Fibroblast of skin of abdomen (primary cell): ENCODE measurements around the gene YPEL5.

Experiments used
- DNase-seq: peaks from one replicate; pipeline ENCODE4 v3.0.0-alpha.2; 2013

The YPEL5 gene

DNA sequence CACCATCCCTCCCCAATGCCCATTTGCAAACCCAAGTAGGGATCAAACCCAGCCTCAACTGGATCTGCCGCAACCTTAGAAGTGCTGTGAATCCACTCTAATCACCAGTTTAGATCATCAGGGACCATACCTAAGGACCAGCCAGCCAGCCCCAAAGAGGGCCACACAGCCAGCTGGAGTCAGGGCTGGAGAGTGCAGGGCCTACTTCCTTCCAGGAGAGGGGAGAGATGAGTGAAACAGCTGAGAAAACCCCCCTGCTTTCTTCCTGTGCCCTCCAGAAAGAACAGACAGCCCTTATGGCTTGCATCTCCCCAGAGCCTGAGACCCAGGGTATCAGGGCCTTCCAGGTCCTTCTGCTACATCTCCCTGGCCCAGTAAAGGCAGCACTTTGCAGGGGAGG lies 25.8 kb downstream of the YPEL5 start:
- DNase-seq: no peak

GRCh38 chr2:30177440-30177839 lies 30.6 kb downstream of the YPEL5 start:
- no peak for DNase-seq

GRCh38 chr2:30177956-30178355 lies 31.1 kb downstream of the YPEL5 start:
- no peak for DNase-seq

GRCh38 chr2:30178618-30179434 lies 32.0 kb downstream of the YPEL5 start:
- peak; percentile 37 for DNase-seq

DNA sequence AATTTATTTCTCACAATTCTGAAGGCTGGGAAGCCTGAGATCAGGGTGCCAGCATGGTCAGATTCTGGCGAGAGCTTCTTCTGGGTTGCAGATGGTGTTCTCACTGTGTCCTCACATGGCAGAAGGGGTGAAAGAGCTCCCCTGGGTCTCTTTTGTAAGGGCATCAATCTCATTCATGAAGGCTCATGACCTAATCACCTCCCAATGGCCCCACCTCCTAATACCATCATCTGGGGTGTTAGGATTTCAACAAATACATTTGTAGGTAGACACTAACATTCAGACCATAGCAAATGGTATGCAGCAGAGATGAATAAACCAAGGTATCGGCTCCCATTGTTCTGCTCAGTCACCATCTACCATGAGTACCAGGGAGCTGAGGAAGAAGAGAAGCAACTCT lies 32.7 kb downstream of the YPEL5 start:
- no peak for DNase-seq

- DNase-seq: no peak
Observed at GRCh38 chr2:30180226-30180625, 33.4 kb downstream of the YPEL5 start.

DNA sequence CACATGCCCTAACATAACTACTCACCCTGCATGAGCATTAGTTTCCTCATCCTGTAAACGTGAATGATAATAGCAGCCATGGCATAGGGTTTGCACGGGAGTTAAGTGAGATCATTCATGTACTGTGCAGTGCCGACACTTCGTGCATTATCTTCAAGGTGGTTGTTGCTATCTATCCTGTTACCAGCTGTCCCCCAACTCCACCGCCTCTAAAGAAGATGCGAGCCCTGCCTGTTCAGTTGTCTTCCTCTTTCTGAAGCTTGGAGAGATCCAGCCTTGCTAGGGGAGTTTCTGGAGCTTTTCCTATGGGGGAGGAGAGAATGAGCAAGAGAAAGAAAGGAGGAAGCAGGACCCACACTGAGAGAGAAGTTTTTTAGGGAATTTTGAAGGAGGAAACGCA lies 34.4 kb downstream of the YPEL5 start:
- no peak for DNase-seq

DNA sequence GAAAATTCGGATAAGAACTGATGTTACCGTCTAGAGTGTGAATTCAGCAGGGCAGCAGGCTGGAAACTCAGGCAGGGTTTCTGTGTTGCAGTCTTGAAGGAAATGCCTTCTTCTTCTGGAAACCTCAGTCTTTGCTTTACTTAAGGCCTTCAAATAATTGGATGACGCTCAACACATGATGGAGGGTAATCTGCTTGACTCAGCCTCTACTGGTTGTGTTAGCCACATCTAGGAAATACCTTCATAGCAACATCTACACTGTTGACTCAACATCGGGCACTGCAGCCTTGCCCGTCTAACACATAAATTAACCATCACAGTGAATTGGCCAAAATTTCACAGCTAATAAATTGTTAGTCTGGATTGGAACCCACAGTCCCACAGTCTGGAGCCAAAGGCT lies 37.2 kb downstream of the YPEL5 start:
- DNase-seq: no peak

- DNase-seq: no peak
Observed at GRCh38 chr2:30185178-30185577, 38.4 kb downstream of the YPEL5 start.

- no peak for DNase-seq
Observed at GRCh38 chr2:30188292-30188691, 41.5 kb downstream of the YPEL5 start.

DNA sequence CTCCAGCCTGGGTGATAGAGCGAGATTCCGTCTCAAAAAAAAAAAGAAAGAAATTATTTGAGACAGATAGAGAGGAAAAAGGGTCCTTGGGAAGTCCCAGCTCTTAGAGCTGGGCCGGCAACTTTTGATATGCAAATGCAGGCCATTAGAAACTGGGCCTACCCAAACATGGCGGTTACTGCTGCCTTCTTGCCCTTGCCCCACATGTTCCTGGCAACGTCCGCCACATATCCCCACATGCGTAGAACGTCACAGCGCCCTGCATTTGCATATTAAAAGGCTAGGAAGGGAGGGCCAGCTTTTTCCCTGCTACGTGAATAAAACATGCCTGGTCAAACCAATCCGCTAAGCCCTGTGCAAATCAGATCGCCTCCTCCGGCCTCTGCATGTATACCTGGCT lies 43.8 kb downstream of the YPEL5 start:
- no peak for DNase-seq

- no peak for DNase-seq
Observed at GRCh38 chr2:30191107-30191506, 44.3 kb downstream of the YPEL5 start.

DNA sequence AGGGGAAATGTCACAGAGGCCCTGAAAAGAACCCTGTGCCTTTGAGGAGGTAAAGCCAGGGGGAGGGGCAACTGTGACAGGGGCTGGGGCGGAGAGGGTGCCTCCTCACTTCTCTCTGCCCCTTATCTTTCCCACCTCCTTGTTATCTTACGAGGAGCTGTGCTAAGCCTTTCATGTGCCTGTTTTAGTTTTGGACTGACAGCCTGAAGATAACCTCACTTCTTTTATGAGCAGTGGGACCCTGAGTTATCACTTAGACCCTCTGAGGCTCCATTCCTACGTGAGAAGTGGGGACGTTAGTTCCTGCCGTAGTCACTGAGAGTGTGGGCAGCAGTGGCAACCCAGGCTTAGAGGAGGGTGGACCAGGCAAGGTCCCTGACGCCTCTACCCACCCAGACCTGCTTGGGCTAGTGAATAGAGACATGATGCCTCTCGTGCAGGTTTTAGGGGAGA lies 45.0 kb downstream of the YPEL5 start:
- no peak for DNase-seq

GRCh38 chr2:30192314-30192713 lies 45.5 kb downstream of the YPEL5 start:
- DNase-seq: no peak

GRCh38 chr2:30193104-30193681 lies 46.4 kb downstream of the YPEL5 start:
- peak; percentile 26 for DNase-seq

- DNase-seq: no peak
Observed at GRCh38 chr2:30194421-30194820, 47.6 kb downstream of the YPEL5 start.

GRCh38 chr2:30195016-30195415 lies 48.2 kb downstream of the YPEL5 start:
- no peak for DNase-seq

DNA sequence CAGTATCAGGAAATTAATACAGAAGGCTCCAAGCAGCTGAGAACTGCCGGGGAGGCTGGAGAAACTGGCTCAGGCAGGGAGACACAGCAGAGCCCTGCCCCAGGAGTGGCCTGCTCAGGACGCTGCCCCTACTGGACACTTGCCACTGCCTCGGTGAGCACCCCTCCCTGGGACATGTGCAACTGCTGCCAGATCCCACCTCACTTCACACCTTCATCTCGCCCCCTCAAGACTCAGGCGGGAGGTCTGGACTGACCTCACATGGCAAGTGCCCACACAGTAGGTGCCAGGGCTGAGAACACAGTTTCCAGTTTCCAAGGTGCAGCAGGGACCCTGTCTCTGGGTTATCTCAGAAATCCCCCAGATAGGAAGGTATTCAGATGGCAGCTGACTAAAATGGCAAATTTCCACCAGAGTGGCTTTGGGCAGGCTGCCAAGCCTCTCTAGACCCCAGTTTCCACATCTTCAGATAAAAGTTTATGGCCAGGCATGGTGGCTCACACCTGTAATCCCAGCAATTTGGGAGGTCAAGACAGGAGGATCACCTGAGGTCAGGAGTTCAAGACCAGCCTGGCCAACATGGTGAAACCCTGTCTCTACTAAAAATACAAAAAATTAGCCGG lies 50.9 kb downstream of the YPEL5 start:
- DNase-seq: no peak

GRCh38 chr2:30201990-30202389 lies 55.2 kb downstream of the YPEL5 start:
- peak; percentile 38 for DNase-seq

DNA sequence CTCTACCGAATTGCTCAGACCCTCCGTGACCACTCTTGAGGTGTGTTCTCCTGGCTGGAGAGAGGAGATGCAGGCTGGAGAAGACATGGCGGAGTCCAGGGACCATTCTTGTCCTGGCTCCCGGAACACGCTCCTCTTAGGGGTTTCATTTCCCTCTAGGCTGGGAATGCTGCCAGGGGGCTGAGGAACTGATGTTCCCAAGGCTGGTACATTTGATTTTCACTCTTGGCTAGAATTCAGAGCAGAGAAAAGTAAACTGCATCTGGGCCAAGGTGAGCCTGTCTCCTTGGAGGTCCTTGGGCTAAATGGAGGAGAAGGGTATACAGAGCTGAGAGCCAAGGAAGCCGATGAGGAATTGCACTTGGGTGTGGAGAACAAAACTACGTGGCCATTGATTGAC lies 56.3 kb downstream of the YPEL5 start:
- no peak for DNase-seq

GRCh38 chr2:30204281-30204680 lies 57.5 kb downstream of the YPEL5 start:
- DNase-seq: no peak

- DNase-seq: no peak
Observed at GRCh38 chr2:30205456-30205855, 58.6 kb downstream of the YPEL5 start.

- DNase-seq: no peak
Observed at GRCh38 chr2:30206461-30207430, 59.9 kb downstream of the YPEL5 start.
